Measurements from ENCODE around the gene SPEN. TPM values are rescaled to one million over a fixed set of nuclear protein-coding genes. Genes with fewer than 3 reads are reported as not detected.
A peak's percentile ranks its signal among the peaks of the same experiment; 100 is the strongest.

The SPEN gene
- total and polyA plus RNA-seq, 2 of the 13 experiments (the other 11 are each of a cell fraction or from before 2014, with no cell fraction given) = 4.8 to 14.0 TPM

DNA sequence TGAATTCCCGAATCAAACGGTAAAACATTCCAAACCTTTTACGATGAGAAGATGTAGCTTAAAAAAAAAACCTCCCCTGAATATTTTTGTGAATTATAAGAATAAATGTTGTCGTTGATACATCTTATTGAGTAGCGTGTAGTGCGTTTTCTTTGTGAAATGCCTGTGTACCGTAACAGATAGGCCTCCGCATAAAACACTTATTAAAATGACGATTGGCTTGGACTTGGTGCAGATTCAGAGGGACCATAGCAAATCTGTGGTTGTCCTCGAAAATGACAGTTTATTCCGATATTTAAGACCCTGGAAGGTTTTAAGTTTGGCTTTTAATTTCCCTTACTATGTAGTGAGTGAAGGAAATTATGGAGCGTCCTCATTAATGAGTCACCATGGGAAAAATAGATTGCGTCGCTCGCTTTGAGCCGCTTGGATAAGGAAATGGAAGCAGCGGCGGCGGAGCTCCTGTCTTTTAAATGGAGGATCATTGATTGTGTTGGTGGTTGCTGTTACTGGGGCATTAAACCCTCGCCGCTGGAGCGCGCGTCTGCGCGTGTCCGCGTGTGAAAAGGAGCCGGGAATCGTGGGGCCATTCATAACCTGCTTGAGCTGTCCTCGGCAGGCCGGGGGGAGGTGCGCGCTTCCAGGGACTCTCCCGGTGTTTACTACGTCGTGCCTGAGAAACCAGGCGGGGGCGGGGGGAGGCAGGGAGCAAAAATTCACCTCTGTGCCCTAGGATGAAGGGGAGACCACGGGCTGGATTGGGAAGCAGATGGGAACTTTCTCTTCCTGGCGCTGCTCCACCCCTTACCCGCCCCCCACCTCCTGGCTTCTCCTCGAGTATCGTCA lies 1.6 kb downstream of the SPEN start (continued):
- TF ChIP-seq, protein P1, sequence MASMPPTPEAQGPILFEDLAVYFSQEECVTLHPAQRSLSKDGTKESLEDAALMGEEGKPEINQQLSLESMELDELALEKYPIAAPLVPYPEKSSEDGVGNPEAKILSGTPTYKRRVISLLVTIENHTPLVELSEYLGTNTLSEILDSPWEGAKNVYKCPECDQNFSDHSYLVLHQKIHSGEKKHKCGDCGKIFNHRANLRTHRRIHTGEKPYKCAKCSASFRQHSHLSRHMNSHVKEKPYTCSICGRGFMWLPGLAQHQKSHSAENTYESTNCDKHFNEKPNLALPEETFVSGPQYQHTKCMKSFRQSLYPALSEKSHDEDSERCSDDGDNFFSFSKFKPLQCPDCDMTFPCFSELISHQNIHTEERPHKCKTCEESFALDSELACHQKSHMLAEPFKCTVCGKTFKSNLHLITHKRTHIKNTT (CRISPR knock-in tag; IDR thresholded peaks at IDR 0.05) = no peak
- TF ChIP-seq ZNF235 (CRISPR knock-in tag; IDR thresholded peaks at IDR 0.05; ENCODE audit: borderline replicate concordance) (0 out of 2 replicates have a peak, but pooled peaks have one; percentile 18), ZNF451 (CRISPR knock-in tag; IDR thresholded peaks at IDR 0.05) (0 out of 2 replicates have a peak, but pooled peaks have one; percentile 22), HOXD1 (CRISPR knock-in tag; IDR thresholded peaks at IDR 0.05) (0 out of 2 replicates have a peak, but pooled peaks have one; percentile 39), ZSCAN31 (CRISPR knock-in tag; IDR thresholded peaks at IDR 0.05; ENCODE audit: low read depth) (peak; percentile 58), HOXA3 (CRISPR knock-in tag; IDR thresholded peaks at IDR 0.05) (peak; percentile 79), EP300 (IDR thresholded peaks at IDR 0.05; ENCODE audit: low read depth in 2 of 2, low read length in 2 of 2) (peak in 1 of 2 experiments; percentile 49; a peak in 2 of 4 replicates), EP300 (CRISPR knock-in tag; IDR thresholded peaks at IDR 0.05; ENCODE audit: borderline replicate concordance) (no peak), ZNF781 (CRISPR knock-in tag; IDR thresholded peaks at IDR 0.05; ENCODE audit: borderline replicate concordance, not compliant biosample characterization) (peak; percentile 50), HMGXB4 (CRISPR knock-in tag; IDR thresholded peaks at IDR 0.05; ENCODE audit: borderline replicate concordance in 1 of 2, low read depth in 1 of 2) (peak; percentile 40 to 41; a peak in 1 of 4 replicates), ZNF362 (CRISPR knock-in tag; IDR thresholded peaks at IDR 0.05; ENCODE audit: borderline replicate concordance) (peak; percentile 26; the same call in 1 of the 2 replicates), HOXA9 (CRISPR knock-in tag; IDR thresholded peaks at IDR 0.05; ENCODE audit: borderline replicate concordance) (no peak; the same call in 1 of the 2 replicates), TCF12 (IDR thresholded peaks at IDR 0.05) (no peak), TCF12 (CRISPR knock-in tag; IDR thresholded peaks at IDR 0.05) (0 out of 2 replicates have a peak, but pooled peaks have one; percentile 50), ZNF816 (CRISPR knock-in tag; IDR thresholded peaks at IDR 0.05; ENCODE audit: borderline replicate concordance) (no peak), ZNF136 (CRISPR knock-in tag; IDR thresholded peaks at IDR 0.05; ENCODE audit: low read depth) (no peak), TCF7L2 (IDR thresholded peaks at IDR 0.05; ENCODE audit: low read depth, low read length) (no peak)
- TF ChIP-seq, protein P2, sequence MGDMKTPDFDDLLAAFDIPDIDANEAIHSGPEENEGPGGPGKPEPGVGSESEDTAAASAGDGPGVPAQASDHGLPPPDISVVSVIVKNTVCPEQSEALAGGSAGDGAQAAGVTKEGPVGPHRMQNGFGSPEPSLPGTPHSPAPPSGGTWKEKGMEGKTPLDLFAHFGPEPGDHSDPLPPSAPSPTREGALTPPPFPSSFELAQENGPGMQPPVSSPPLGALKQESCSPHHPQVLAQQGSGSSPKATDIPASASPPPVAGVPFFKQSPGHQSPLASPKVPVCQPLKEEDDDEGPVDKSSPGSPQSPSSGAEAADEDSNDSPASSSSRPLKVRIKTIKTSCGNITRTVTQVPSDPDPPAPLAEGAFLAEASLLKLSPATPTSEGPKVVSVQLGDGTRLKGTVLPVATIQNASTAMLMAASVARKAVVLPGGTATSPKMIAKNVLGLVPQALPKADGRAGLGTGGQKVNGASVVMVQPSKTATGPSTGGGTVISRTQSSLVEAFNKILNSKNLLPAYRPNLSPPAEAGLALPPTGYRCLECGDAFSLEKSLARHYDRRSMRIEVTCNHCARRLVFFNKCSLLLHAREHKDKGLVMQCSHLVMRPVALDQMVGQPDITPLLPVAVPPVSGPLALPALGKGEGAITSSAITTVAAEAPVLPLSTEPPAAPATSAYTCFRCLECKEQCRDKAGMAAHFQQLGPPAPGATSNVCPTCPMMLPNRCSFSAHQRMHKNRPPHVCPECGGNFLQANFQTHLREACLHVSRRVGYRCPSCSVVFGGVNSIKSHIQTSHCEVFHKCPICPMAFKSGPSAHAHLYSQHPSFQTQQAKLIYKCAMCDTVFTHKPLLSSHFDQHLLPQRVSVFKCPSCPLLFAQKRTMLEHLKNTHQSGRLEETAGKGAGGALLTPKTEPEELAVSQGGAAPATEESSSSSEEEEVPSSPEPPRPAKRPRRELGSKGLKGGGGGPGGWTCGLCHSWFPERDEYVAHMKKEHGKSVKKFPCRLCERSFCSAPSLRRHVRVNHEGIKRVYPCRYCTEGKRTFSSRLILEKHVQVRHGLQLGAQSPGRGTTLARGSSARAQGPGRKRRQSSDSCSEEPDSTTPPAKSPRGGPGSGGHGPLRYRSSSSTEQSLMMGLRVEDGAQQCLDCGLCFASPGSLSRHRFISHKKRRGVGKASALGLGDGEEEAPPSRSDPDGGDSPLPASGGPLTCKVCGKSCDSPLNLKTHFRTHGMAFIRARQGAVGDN (CRISPR knock-in tag; IDR thresholded peaks at IDR 0.05) = peak; percentile 88
